Activated B cell treated with CpG ODN at 0.5 μM for 24 hours (primary cell): ENCODE results near the gene LCE2B. TPM values are rescaled to one million over a fixed set of nuclear protein-coding genes. Genes with fewer than 3 reads are reported as not detected.
"Not testable (repeated sequence)": the region's sequence is repeated elsewhere in the genome, so short reads cannot be mapped to it uniquely, and the experiment has no call there.

Experiments used
- ATAC-seq: fragments of 200-7000 bp; cut with Tn5 transposase; one replicate; pipeline ENCODE4 v1.10.0; 2021; ENCODE audit warnings: low read depth, mild to moderate bottlenecking, moderate library complexity
- CTCF ChIA-PET: fragments of 350-600 bp; sonication (Branson Sonifier 250); formaldehyde crosslinking; loops from one replicate; lab custom pipeline; 2021; ENCODE audit warnings: antibody characterized with exemption; lab: Charles Lee
- POLR2A ChIA-PET: fragments of 350-600 bp; sonication (Branson Sonifier 250); formaldehyde crosslinking; loops from one replicate; lab custom pipeline; 2021; ENCODE audit warnings: antibody characterized with exemption; lab: Charles Lee
- DNase-seq: peaks from one replicate; pipeline ENCODE4 v3.0.0; 2022
- H3K27ac Mint-ChIP-seq: one replicate; pipeline ENCODE4 v1.8.0; 2020; ENCODE audit warnings: mixed read lengths
- H3K27me3 Mint-ChIP-seq: one replicate; pipeline ENCODE4 v1.8.0; 2021; ENCODE audit warnings: mixed read lengths
- H3K36me3 Mint-ChIP-seq: one replicate; pipeline ENCODE4 v1.8.0; 2021; ENCODE audit warnings: low read depth, mixed read lengths
- H3K4me1 Mint-ChIP-seq: one replicate; pipeline ENCODE4 v1.8.0; 2021; ENCODE audit warnings: mixed read lengths
- H3K4me3 Mint-ChIP-seq: one replicate; pipeline ENCODE4 v1.8.0; 2020; ENCODE audit warnings: mild to moderate bottlenecking, mixed read lengths
- H3K9me3 Mint-ChIP-seq: one replicate; pipeline ENCODE4 v1.8.0; 2020; ENCODE audit warnings: mixed read lengths
- intact Hi-C: fragments of 100-400 bp; cut with micrococcal nuclease; formaldehyde crosslinking; loops from one replicate; pipeline ENCODE4 v1.15.1; 2024
- total RNA-seq: library from RNA; stranded (reverse); gene quantifications from 2 replicates; pipeline ENCODE4 v1.2.3, GENCODE V29; 2022
- TF ChIP-seq, protein P1 (sequence below): fragments of 200-600 bp; IDR thresholded peaks from one replicate; pipeline ENCODE4 v1.8.0; 2022; ENCODE audit warnings: antibody characterized with exemption, mild to moderate bottlenecking

Gene LCE2B
- total RNA-seq, 1 donor from 2014 or later, result not detected

DNA sequence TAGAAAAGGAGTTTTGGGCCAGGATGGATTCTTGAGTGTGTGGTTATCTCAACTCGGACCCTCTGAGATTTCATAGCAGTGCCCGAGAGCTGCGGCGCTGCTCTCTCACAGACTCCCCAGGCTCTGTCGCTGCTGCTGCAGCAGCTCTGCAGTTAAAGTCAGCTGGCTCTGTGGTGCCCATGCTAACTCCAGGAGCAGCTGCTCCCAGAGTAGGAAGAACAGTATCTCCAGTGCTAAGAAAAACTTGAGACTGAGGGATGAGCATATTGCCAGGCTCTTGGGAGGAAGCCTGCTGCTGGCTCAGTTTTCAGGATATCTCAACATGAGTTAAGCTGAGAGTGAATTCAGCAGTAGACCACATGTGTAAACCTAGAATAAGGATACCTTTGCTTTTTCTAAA lies 18.3 kb upstream of the LCE2B start:
- ATAC-seq (no peak), DNase-seq (no peak)
- intact Hi-C loops, result no loop called here
- H3K9me3 Mint-ChIP-seq, result no peaks in the 10 kb centered on the region
- CTCF ChIA-PET, result no interaction called here
- H3K4me1 Mint-ChIP-seq, result no peaks in the 10 kb centered on the region
- H3K36me3 Mint-ChIP-seq, result no peaks in the 10 kb centered on the region
- H3K27me3 Mint-ChIP-seq, result peaks cover 13% of the 10 kb centered on the region
- TF ChIP-seq, protein P1, sequence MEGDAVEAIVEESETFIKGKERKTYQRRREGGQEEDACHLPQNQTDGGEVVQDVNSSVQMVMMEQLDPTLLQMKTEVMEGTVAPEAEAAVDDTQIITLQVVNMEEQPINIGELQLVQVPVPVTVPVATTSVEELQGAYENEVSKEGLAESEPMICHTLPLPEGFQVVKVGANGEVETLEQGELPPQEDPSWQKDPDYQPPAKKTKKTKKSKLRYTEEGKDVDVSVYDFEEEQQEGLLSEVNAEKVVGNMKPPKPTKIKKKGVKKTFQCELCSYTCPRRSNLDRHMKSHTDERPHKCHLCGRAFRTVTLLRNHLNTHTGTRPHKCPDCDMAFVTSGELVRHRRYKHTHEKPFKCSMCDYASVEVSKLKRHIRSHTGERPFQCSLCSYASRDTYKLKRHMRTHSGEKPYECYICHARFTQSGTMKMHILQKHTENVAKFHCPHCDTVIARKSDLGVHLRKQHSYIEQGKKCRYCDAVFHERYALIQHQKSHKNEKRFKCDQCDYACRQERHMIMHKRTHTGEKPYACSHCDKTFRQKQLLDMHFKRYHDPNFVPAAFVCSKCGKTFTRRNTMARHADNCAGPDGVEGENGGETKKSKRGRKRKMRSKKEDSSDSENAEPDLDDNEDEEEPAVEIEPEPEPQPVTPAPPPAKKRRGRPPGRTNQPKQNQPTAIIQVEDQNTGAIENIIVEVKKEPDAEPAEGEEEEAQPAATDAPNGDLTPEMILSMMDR, result no peak
- H3K27ac Mint-ChIP-seq, result no peak overlapping the region
- POLR2A ChIA-PET, result no interaction called here
- no peak overlapping the region for H3K4me3 Mint-ChIP-seq

DNA sequence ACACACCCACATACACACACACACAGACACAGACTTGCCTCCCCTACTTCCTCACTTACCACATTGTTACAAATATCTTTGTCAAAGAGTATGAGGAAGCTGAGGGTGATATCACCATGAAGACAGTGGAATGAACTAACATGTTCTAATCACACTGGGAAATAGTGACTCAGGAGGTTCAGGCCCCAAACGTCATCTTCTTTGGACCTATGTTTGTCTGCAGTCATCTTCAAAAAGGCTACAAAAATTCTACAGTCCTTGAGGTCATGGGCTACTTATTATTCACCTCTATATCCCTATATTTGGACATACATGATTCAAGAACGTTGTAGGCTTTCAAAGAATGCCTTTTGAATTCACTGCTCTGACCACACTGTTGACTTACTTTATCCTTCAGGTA lies 12.9 kb upstream of the LCE2B start:
- Mint-ChIP-seq H3K27me3 (peaks cover 2% of the 10 kb centered on the region), H3K4me1 (no peaks in the 10 kb centered on the region), H3K9me3 (no peaks in the 10 kb centered on the region), H3K36me3 (no peaks in the 10 kb centered on the region), H3K27ac (no peak overlapping the region), H3K4me3 (no peak overlapping the region)
- ATAC-seq (no peak), DNase-seq (no peak)
- ChIA-PET CTCF (no interaction called here), POLR2A (no interaction called here)
- intact Hi-C loops, result no loop called here
- TF ChIP-seq, protein P1, result no peak

- H3K4me3 Mint-ChIP-seq, DNase-seq, H3K27ac Mint-ChIP-seq, H3K27me3 Mint-ChIP-seq, ATAC-seq, H3K9me3 Mint-ChIP-seq, POLR2A ChIA-PET, intact Hi-C loops, CTCF ChIA-PET, H3K4me1 Mint-ChIP-seq, H3K36me3 Mint-ChIP-seq: not testable (repeated sequence)
Observed at GRCh38 chr1:152674983-152675382, 10.9 kb upstream of the LCE2B start, which contains the start of gene LCE2C. Gene LCE2C, plus strand, starts transcription at chr1:152675279. Its CDS starts 737 bp downstream, at chr1:152676016.

GRCh38 chr1:152679459-152679858 lies 6.5 kb upstream of the LCE2B start:
- DNase-seq, result no peak
- peaks cover 15% of the 10 kb centered on the region for H3K27me3 Mint-ChIP-seq
- intact Hi-C loops, result no loop called here

DNA sequence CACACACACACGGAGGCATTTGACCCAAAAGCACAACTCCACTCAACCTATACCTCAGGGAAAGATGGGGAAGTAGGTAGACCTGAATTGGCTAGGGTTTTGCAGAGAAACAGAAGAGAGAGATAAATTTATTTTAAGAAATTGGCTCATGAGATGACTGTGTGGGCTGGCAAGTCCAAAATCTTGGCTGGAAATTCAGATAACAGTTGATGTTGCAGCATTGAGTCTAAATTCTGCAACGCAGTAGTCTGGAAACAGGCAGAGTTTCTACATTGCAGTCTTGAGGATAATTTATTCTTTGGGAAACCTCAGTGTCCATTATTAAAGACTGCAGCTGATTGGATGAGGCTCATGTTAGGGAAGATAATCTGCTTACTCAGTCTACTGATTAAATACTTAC lies 4.3 kb upstream of the LCE2B start:
- no peak overlapping the region for H3K27ac Mint-ChIP-seq
- DNase-seq (no peak), ATAC-seq (no peak)
- ChIA-PET POLR2A (no interaction called here), CTCF (no interaction called here)
- H3K9me3 Mint-ChIP-seq, result no peaks in the 10 kb centered on the region
- no peak overlapping the region for H3K4me3 Mint-ChIP-seq
- TF ChIP-seq, protein P1, result no peak
- intact Hi-C loops, result no loop called here
- H3K4me1 Mint-ChIP-seq, result no peaks in the 10 kb centered on the region
- H3K27me3 Mint-ChIP-seq, result peaks cover 15% of the 10 kb centered on the region
- H3K36me3 Mint-ChIP-seq, result no peaks in the 10 kb centered on the region

More at GRCh38 chr1:152679459-152679858, 6.5 kb upstream of the LCE2B start:
- Mint-ChIP-seq H3K9me3 (no peaks in the 10 kb centered on the region), H3K4me1 (no peaks in the 10 kb centered on the region), H3K4me3 (no peak overlapping the region), H3K36me3 (no peaks in the 10 kb centered on the region), H3K27ac (no peak overlapping the region)
- ChIA-PET POLR2A (no interaction called here), CTCF (no interaction called here)
- TF ChIP-seq, protein P1, result no peak
- ATAC-seq, result no peak

DNA sequence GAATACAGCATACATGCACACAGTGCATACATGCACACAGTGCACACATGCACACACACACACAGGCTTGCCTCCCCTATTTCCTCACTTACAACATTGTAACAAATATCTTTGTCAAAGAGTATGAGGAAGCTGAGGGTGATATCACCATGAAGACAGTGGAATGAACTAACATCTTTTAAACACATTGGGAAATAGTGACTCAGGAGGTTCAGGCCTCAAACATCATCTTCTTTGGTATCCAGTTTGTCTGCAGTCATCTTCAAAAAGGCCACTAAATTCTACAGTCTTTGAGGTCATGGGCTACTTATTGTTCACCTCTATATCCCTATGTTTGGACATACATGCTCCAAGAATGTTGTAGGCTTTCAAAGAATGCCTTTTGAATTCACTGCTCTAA lies 2.1 kb upstream of the LCE2B start:
- POLR2A ChIA-PET, result no interaction called here
- TF ChIP-seq, protein P1, result no peak
- Mint-ChIP-seq H3K4me3 (no peak overlapping the region), H3K36me3 (no peaks in the 10 kb centered on the region), H3K27ac (no peak overlapping the region), H3K27me3 (peaks cover 13% of the 10 kb centered on the region), H3K4me1 (no peaks in the 10 kb centered on the region), H3K9me3 (no peaks in the 10 kb centered on the region)
- CTCF ChIA-PET, result no interaction called here
- ATAC-seq, result no peak
- intact Hi-C loops, result no loop called here
- DNase-seq, result no peak
